Stomach (tissue), 9 donors: ENCODE measurements around the gene WNT3A. TPM values are rescaled to one million over a fixed set of nuclear protein-coding genes. Genes with fewer than 3 reads are reported as not detected.

ENCODE experiments used
- DNase-seq, 2 donors: peaks; one replicate each; pipeline versions ENCODE4 v3.0.0 to v3.0.0-alpha.2; 2013 to 2019
- H3K27ac ChIP-seq, 5 donors: fragments of 200-600 bp in 4 of 5; sonication (generic) in 4 of 5; one replicate each; pipeline ENCODE4 v1.5.1; 2013 to 2019; ENCODE audit warnings: mild to moderate bottlenecking in 1 of 5, moderate library complexity in 1 of 5
- H3K27me3 ChIP-seq, 3 donors: fragments of 200-600 bp; sonication (generic); one replicate each; pipeline ENCODE4 v1.5.1; 2017 to 2019; ENCODE audit warnings: mixed run types in 1 of 3
- H3K36me3 ChIP-seq, 4 donors: fragments of 200-600 bp; sonication (generic); 1 replicate in 3 of 4; 2 replicates in 1 of 4; pipeline ENCODE4 v1.5.1; 2016 to 2019
- H3K4me1 ChIP-seq, 4 donors: fragments of 200-600 bp; sonication (generic); one replicate each; pipeline ENCODE4 v1.5.1; 2016 to 2019
- H3K4me3 ChIP-seq, 4 donors: fragments of 200-600 bp; sonication (generic) in 3 of 4; one replicate each; pipeline ENCODE4 v1.5.1; 2016 to 2019; ENCODE audit warnings: mild to moderate bottlenecking in 1 of 4
- H3K9me3 ChIP-seq, 4 donors: fragments of 200-600 bp; sonication (generic); one replicate each; pipeline ENCODE4 v1.5.1; 2016 to 2019
- CTCF ChIP-seq, 7 experiments: fragments of 450-650 bp in 4 of 7; fragments of 200-600 bp in 3 of 7; sonication (generic) in 3 of 7; IDR thresholded peaks; one replicate each; pipeline ENCODE4 v1.5.1; 2016 to 2019; ENCODE audit warnings: antibody characterized with exemption in 7 of 7, control low read depth in 2 of 7, mild to moderate bottlenecking in 1 of 7
- EP300 ChIP-seq: sonication (generic); formaldehyde crosslinking; IDR thresholded peaks from one replicate; pipeline ENCODE4 v1.6.1; 2017; ENCODE audit warnings: antibody characterized with exemption
- POLR2A ChIP-seq, 4 donors: fragments of 450-650 bp; IDR thresholded peaks; one replicate each; pipeline ENCODE4 v1.6.1; 2016; ENCODE audit warnings: antibody characterized with exemption in 4 of 4, control low read depth in 2 of 4, mild to moderate bottlenecking in 1 of 4, moderate library complexity in 1 of 4
- POLR2AphosphoS5 ChIP-seq, 3 donors: sonication (generic); formaldehyde crosslinking; IDR thresholded peaks; one replicate each; pipeline ENCODE4 v1.6.1; 2016; ENCODE audit warnings: antibody characterized with exemption in 3 of 3
- WGBS, 5 donors: extraction: QIAGEN DNeasy Blood & Tissue Kit in 3 of 5; methylation state at CpG; one replicate each; pipeline versions ENCODE4 v1.1.5 to v1.1.7; 2013 to 2018; 5-methylcytosine and 5-hydroxymethylcytosine counted together
- intact Hi-C: fragments of 100-400 bp; cut with DNase I; formaldehyde crosslinking; loops from one replicate; pipeline ENCODE4 v1.15.1; 2023; ENCODE audit warnings: low total_unique reads
- polyA plus RNA-seq, 3 donors: library from polyadenylated mRNA; stranded (reverse); fragments of 200-250 nt; gene quantifications; one replicate each; pipeline ENCODE4 v1.2.3, GENCODE V29; 2013
- total RNA-seq, 5 donors: library from RNA; depleted of rRNA; stranded (reverse); fragments of >200 nt; gene quantifications; one replicate each; pipeline versions ENCODE4 v1.1.0 to v1.2.3, GENCODE V29; 2014 to 2016
- donor health status: healthy with polysubstance abuse.
- donor health status: Bipolar disorder and iron deficiency.
- donor health status: healthy.

WNT3A gene
- total and polyA plus RNA-seq, 8 donors, result 0.31 to 0.90 TPM; not detected in 6

GRCh38 chr1:228034954-228035837 lies 28.4 kb downstream of the WNT3A start:
- Histone ChIP-seq H3K27me3 (peaks cover 0 to 70% (median 39%) of the 10 kb centered on the region in 3 donors), H3K27ac (no peak overlapping the region), H3K4me3 (no peak overlapping the region), H3K36me3 (no peaks in the 10 kb centered on the region), H3K4me1 (peaks cover 10 to 13% (median 11%) of the 10 kb centered on the region in 4 donors), H3K9me3 (peaks cover 0 to 11% (median 5%) of the 10 kb centered on the region in 4 donors)
- no peak for DNase-seq
- intact Hi-C loops, result no loop called here
- 83 to 92% (median 85%) methylated on average over 9 to 16 of the region's 16 CpGs for WGBS, 5 donors
- TF ChIP-seq POLR2A (IDR thresholded peaks at IDR 0.05) (no peak), EP300 (no peak), CTCF (IDR thresholded peaks at IDR 0.05) (no peak), POLR2AphosphoS5 (IDR thresholded peaks at IDR 0.05) (no peak)

GRCh38 chr1:228035844-228036243 lies 29.0 kb downstream of the WNT3A start:
- TF ChIP-seq POLR2AphosphoS5 (IDR thresholded peaks at IDR 0.05) (no peak), CTCF (IDR thresholded peaks at IDR 0.05) (no peak), EP300 (no peak), POLR2A (IDR thresholded peaks at IDR 0.05) (no peak)

GRCh38 chr1:228036701-228037231 lies 30.0 kb downstream of the WNT3A start:
- no peaks in the 10 kb centered on the region for H3K36me3 ChIP-seq
- peaks cover 0 to 11% (median 5%) of the 10 kb centered on the region in 4 donors for H3K9me3 ChIP-seq
- no peak for TF ChIP-seq EP300
- no peak for TF ChIP-seq POLR2AphosphoS5 (IDR thresholded peaks at IDR 0.05)
- TF ChIP-seq CTCF (IDR thresholded peaks at IDR 0.05), result no peak
- no peak for TF ChIP-seq POLR2A (IDR thresholded peaks at IDR 0.05)
- H3K4me1 ChIP-seq, result peaks cover 10 to 13% (median 11%) of the 10 kb centered on the region in 4 donors
- no peak for DNase-seq
- H3K4me3 ChIP-seq, result no peak overlapping the region
- intact Hi-C loops, result no loop called here
- no peak overlapping the region for H3K27ac ChIP-seq
- H3K27me3 ChIP-seq, result peaks cover 0 to 64% (median 36%) of the 10 kb centered on the region in 3 donors
- WGBS, 5 donors, result 80 to 92% (median 84%) methylated on average over 3 to 8 of the region's 8 CpGs

More at GRCh38 chr1:228035844-228036243, 29.0 kb downstream of the WNT3A start:
- intact Hi-C loops, result no loop called here
- Histone ChIP-seq H3K9me3 (peaks cover 0 to 11% (median 5%) of the 10 kb centered on the region in 4 donors), H3K27me3 (peaks cover 0 to 70% (median 37%) of the 10 kb centered on the region in 3 donors), H3K4me1 (peaks cover 10 to 13% (median 11%) of the 10 kb centered on the region in 4 donors), H3K36me3 (no peaks in the 10 kb centered on the region), H3K4me3 (no peak overlapping the region), H3K27ac (no peak overlapping the region)
- WGBS, 5 donors, result 63 to 90% (median 83%) methylated on average over 3 to 5 of the region's 5 CpGs
- DNase-seq, result no peak
